ENCODE results near the gene ILF2.

ILF2 gene

DNA sequence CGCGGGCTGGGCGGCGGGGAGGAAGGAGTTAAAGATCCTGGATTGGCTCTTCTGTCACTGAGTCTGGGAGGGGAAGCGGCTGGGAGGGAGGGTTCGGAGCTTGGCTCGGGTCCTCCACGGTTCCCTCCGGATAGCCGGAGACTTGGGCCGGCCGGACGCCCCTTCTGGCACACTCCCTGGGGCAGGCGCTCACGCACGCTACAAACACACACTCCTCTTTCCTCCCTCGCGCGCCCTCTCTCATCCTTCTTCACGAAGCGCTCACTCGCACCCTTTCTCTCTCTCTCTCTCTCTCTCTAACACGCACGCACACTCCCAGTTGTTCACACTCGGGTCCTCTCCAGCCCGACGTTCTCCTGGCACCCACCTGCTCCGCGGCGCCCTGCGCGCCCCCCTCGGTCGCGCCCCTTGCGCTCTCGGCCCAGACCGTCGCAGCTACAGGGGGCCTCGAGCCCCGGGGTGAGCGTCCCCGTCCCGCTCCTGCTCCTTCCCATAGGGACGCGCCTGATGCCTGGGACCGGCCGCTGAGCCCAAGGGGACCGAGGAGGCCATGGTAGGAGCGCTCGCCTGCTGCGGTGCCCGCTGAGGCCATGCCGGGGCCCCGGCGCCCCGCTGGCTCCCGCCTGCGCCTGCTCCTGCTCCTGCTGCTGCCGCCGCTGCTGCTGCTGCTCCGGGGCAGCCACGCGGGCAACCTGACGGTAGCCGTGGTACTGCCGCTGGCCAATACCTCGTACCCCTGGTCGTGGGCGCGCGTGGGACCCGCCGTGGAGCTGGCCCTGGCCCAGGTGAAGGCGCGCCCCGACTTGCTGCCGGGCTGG is 7.9 kb upstream of the ILF2 start, which contains the start of gene NPR1:
NPR1 (plus strand) TSS at position 170 of the 818 bp plus-strand sequence; CDS start at position 591, 421 bp downstream.
- Histone ChIP-seq H3K27me3 (ENCODE audit: control insufficient read depth in 3 of 3, insufficient read depth in 3 of 3, low read depth in 1 of 3, low read length in 3 of 3) (peaks cover 20 to 59% (median 40%) of the 10 kb centered on the region in 3 experiments), H4K91ac (ENCODE audit: low read depth, low read length, poor library complexity) (no peak within 1 kb of the TSS)
- no CpG with 5 or more reads among the region's 78 CpGs for WGBS, 2 donors (ENCODE audit: extremely low coverage in 2 of 2, insufficient read length in 2 of 2, insufficient replicate concordance in 1 of 2)

DNA sequence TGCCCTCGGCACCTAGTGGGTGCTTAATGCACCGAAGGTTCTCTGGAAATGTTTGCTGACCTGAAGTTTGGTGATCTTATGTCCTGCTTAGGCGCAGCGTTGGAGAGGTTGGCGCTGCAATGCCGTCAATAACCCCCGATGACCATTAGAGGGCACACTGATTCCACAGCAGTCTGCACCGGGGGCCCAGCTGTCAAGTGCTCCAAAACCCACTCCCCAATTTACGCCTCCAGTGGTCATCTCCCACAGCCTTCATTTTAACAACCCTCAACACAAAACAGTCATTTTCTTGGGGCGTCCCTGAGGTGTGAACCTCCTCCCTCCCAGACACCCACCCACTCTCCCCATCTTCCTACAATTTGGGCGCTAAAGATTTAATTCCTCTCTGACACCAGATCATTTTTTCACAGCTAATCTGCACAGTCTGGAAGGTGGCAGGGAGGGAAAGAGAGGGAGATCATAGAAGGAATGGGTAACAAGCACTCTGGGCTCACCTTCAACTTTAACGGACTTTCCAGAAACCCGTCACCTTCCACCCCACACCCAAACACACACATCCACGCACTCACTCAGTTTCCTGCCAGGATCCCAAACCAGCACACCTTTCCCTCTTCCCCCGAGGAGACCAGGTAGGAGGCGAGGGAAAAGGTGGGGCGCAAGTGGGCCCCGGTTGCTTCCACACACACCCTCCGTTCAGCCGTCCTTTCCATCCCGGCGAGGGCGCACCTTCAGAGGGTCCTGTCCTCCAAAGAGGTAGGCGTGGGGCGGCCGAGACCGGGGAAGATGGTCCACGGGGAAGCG is 7.1 kb upstream of the ILF2 start:
- no peak overlapping the region for H2AK5ac ChIP-seq (ENCODE audit: low read depth, low read length)
- H3K27me3 ChIP-seq (ENCODE audit: control insufficient read depth in 3 of 3, insufficient read depth in 3 of 3, low read depth in 1 of 3, low read length in 3 of 3) = peaks cover 20 to 52% (median 40%) of the 10 kb centered on the region in 3 experiments
- peak overlapping the region; percentile 90 for H3K4me2 ChIP-seq (ENCODE audit: insufficient read depth, low read length, poor library complexity, severe bottlenecking)
- no peak overlapping the region for H2BK5ac ChIP-seq (ENCODE audit: low read length)
- peak overlapping the region; percentile 96 for H3K18ac ChIP-seq (ENCODE audit: low read length)
- no peak overlapping the region for H4K91ac ChIP-seq (ENCODE audit: low read depth, low read length, poor library complexity)
- no peaks in the 10 kb centered on the region for H3K36me3 ChIP-seq (replicated peaks in 1 of 2; ENCODE audit: control insufficient read depth in 2 of 2, insufficient read depth in 2 of 2, low read length in 2 of 2)
- H3K79me1 ChIP-seq (ENCODE audit: low read depth, low read length) = peaks cover 3% of the 10 kb centered on the region
- H3K27ac ChIP-seq (replicated peaks; ENCODE audit: low read length) = no peak overlapping the region
- peaks cover 0 to 2% of the 10 kb centered on the region in 2 donors for H3K9me3 ChIP-seq (replicated peaks in 1 of 2; ENCODE audit: control insufficient read depth in 2 of 2, insufficient read depth in 1 of 2, low read depth in 1 of 2, low read length in 2 of 2)
- WGBS, 2 donors (ENCODE audit: extremely low coverage in 2 of 2, insufficient read length in 2 of 2, insufficient replicate concordance in 1 of 2) = no CpG with 5 or more reads among the region's 29 CpGs
- H2BK12ac ChIP-seq (ENCODE audit: low read length) = no peak overlapping the region
- no peak overlapping the region for H4K8ac ChIP-seq (ENCODE audit: low read depth, low read length)
- H3K4me1 ChIP-seq (ENCODE audit: control insufficient read depth in 2 of 2, insufficient read depth in 1 of 2, low read depth in 1 of 2, low read length in 2 of 2) = peaks cover 8 to 11% of the 10 kb centered on the region in 2 donors
- no peak overlapping the region for H3K14ac ChIP-seq (ENCODE audit: low read length)
- peak overlapping the region; percentile 22 to 31 for H3K4me3 ChIP-seq (ENCODE audit: low read length in 2 of 2)
- H3K4ac ChIP-seq (ENCODE audit: low read length) = no peak overlapping the region
- H2BK15ac ChIP-seq (ENCODE audit: low read length) = peak overlapping the region; percentile 93
- peak overlapping the region; percentile 91 for H2AFZ ChIP-seq (ENCODE audit: low read length)
- peak overlapping the region; percentile 99 for H3K23ac ChIP-seq (ENCODE audit: low read depth, low read length, poor library complexity)
- H2BK120ac ChIP-seq (ENCODE audit: low read depth, low read length) = no peak overlapping the region
- DNase-seq (ENCODE audit: low spot score) = no peak
- peak overlapping the region; percentile 67 for H3K9ac ChIP-seq (ENCODE audit: low read depth, low read length, poor library complexity)

More for the DNA sequence above, 7.9 kb upstream of the ILF2 start, which contains the start of gene NPR1:
- Histone ChIP-seq H3K4me2 (ENCODE audit: insufficient read depth, low read length, poor library complexity, severe bottlenecking) (peak within 1 kb of the TSS; percentile 90), H2BK15ac (ENCODE audit: low read length) (peak within 1 kb of the TSS; percentile 93), H3K4me3 (ENCODE audit: low read length in 2 of 2) (peak within 1 kb of the TSS; percentile 31 to 81), H2AK5ac (ENCODE audit: low read depth, low read length) (peak within 1 kb of the TSS; percentile 57), H3K18ac (ENCODE audit: low read length) (peak within 1 kb of the TSS; percentile 96), H3K36me3 (replicated peaks in 1 of 2; ENCODE audit: control insufficient read depth in 2 of 2, insufficient read depth in 2 of 2, low read length in 2 of 2) (no peaks in the 10 kb centered on the region), H2AFZ (ENCODE audit: low read length) (peak within 1 kb of the TSS; percentile 91), H3K4ac (ENCODE audit: low read length) (no peak within 1 kb of the TSS), H2BK120ac (ENCODE audit: low read depth, low read length) (peak within 1 kb of the TSS; percentile 92), H2BK12ac (ENCODE audit: low read length) (peak within 1 kb of the TSS; percentile 78), H3K79me1 (ENCODE audit: low read depth, low read length) (peaks cover 3% of the 10 kb centered on the region), H3K27ac (replicated peaks; ENCODE audit: low read length) (no peak within 1 kb of the TSS), H3K9ac (ENCODE audit: low read depth, low read length, poor library complexity) (peak within 1 kb of the TSS; percentile 92), H3K14ac (ENCODE audit: low read length) (peak within 1 kb of the TSS; percentile 91), H3K23ac (ENCODE audit: low read depth, low read length, poor library complexity) (peak within 1 kb of the TSS; percentile 99), H4K8ac (ENCODE audit: low read depth, low read length) (peak within 1 kb of the TSS; percentile 9), H3K9me3 (replicated peaks in 1 of 2; ENCODE audit: control insufficient read depth in 2 of 2, insufficient read depth in 1 of 2, low read depth in 1 of 2, low read length in 2 of 2) (peaks cover 0 to 2% of the 10 kb centered on the region in 2 donors), H3K4me1 (ENCODE audit: control insufficient read depth in 2 of 2, insufficient read depth in 1 of 2, low read depth in 1 of 2, low read length in 2 of 2) (peaks cover 8 to 11% of the 10 kb centered on the region in 2 donors), H2BK5ac (ENCODE audit: low read length) (peak within 1 kb of the TSS; percentile 57)
- DNase-seq (ENCODE audit: low spot score) = no peak

GRCh38 chr1:153673511-153673910 is 2.7 kb upstream of the ILF2 start:
- Histone ChIP-seq H2BK12ac (ENCODE audit: low read length) (no peak overlapping the region), H3K4me3 (ENCODE audit: low read length in 2 of 2) (no peak overlapping the region), H3K4me1 (ENCODE audit: control insufficient read depth in 2 of 2, insufficient read depth in 1 of 2, low read depth in 1 of 2, low read length in 2 of 2) (peaks cover 7 to 15% of the 10 kb centered on the region in 2 donors), H3K4me2 (ENCODE audit: insufficient read depth, low read length, poor library complexity, severe bottlenecking) (no peak overlapping the region), H4K8ac (ENCODE audit: low read depth, low read length) (no peak overlapping the region), H3K4ac (ENCODE audit: low read length) (no peak overlapping the region), H3K9ac (ENCODE audit: low read depth, low read length, poor library complexity) (no peak overlapping the region), H2AFZ (ENCODE audit: low read length) (no peak overlapping the region), H3K36me3 (replicated peaks in 1 of 2; ENCODE audit: control insufficient read depth in 2 of 2, insufficient read depth in 2 of 2, low read length in 2 of 2) (peaks cover 10 to 17% of the 10 kb centered on the region in 2 donors), H3K27me3 (ENCODE audit: control insufficient read depth in 3 of 3, insufficient read depth in 3 of 3, low read depth in 1 of 3, low read length in 3 of 3) (peaks cover 6 to 10% (median 8%) of the 10 kb centered on the region in 3 experiments), H3K27ac (replicated peaks; ENCODE audit: low read length) (no peak overlapping the region), H3K18ac (ENCODE audit: low read length) (no peak overlapping the region), H2AK5ac (ENCODE audit: low read depth, low read length) (no peak overlapping the region), H3K23ac (ENCODE audit: low read depth, low read length, poor library complexity) (no peak overlapping the region), H3K79me1 (ENCODE audit: low read depth, low read length) (no peaks in the 10 kb centered on the region), H4K91ac (ENCODE audit: low read depth, low read length, poor library complexity) (no peak overlapping the region), H3K14ac (ENCODE audit: low read length) (no peak overlapping the region), H2BK120ac (ENCODE audit: low read depth, low read length) (no peak overlapping the region), H3K9me3 (replicated peaks in 1 of 2; ENCODE audit: control insufficient read depth in 2 of 2, insufficient read depth in 1 of 2, low read depth in 1 of 2, low read length in 2 of 2) (no peaks in the 10 kb centered on the region), H2BK15ac (ENCODE audit: low read length) (no peak overlapping the region), H2BK5ac (ENCODE audit: low read length) (no peak overlapping the region)
- no peak for DNase-seq (ENCODE audit: low spot score)
- WGBS, 2 donors (ENCODE audit: extremely low coverage in 2 of 2, insufficient read length in 2 of 2, insufficient replicate concordance in 1 of 2) = no CpG with 5 or more reads among the region's 2 CpGs

All from neuronal stem cell (in vitro differentiated cells).